Measurements from ENCODE around the gene CFAP251. TPM values are rescaled to one million over a fixed set of nuclear protein-coding genes. Genes with fewer than 3 reads are reported as not detected.

The CFAP251 gene
- total RNA-seq, 1 experiment from 2014 or later, result 3.8 TPM

DNA sequence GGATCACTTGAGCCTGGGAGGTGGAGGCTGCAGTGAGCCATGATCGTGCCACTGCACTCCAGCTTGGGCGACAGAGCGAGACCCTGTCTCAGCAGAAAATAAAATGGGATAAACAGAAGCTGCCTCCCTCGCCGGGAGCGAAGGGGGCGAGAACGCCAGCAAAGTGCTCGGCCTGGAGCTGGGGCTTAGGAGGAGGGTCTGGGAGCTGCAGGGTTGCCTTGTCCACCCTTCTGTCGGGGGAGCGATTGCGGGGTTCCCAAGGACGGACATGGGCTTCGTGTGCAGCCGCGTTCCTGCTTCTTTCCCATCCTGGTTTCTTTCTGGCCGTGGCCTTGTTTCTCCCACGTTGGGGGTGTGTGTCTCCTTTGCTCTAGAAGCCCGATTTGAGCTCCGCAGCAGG, 132.3 kb downstream of the CFAP251 start:
- H3K4me1 Mint-ChIP-seq (ENCODE audit: low read depth, unreplicated experiment), result peaks cover 9% of the 10 kb centered on the region
- intact Hi-C loops (cut with micrococcal nuclease; ENCODE audit: unreplicated experiment), result no loop called here

DNA sequence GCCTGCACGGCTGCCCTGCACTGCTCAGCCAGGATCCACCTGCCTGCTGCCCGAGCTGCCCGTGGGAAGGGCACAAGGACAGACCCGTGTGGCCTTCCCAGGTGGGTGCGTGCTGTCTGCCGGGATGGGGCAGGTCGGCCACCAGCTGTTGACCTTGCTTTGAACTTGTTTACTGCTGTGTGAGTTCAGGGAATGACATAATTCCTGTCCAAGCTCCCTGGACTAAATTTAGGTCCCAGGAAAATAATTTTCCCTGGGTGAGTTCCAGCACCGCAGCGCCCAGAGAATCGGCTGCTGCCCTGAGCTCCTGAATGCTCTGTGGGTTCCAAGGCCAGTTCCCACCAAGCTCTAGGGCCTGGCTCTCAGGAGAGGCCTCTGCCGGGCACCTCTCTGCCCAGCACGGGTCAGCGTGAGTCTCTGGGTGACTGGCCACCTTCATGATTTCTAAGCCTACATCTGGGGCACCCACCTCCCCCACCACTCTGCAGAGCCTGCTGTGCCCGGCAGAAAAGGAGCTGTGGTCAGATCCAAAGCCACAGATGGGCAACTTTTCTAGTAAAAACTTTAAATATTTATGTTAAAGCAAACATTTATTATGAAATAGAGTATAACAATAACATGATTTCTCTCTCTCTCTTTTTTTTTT, 133.0 kb downstream of the CFAP251 start:
- Mint-ChIP-seq H3K4me3 (ENCODE audit: low read depth, unreplicated experiment) (no peak overlapping the region), H3K4me1 (ENCODE audit: low read depth, unreplicated experiment) (peaks cover 9% of the 10 kb centered on the region), H3K9me3 (ENCODE audit: low read depth, unreplicated experiment) (no peaks in the 10 kb centered on the region), H3K27ac (ENCODE audit: unreplicated experiment) (no peak overlapping the region), H3K36me3 (ENCODE audit: insufficient read depth, unreplicated experiment) (peaks cover 37% of the 10 kb centered on the region), H3K27me3 (ENCODE audit: unreplicated experiment) (no peaks in the 10 kb centered on the region)
- no peak for DNase-seq
- intact Hi-C loops (cut with micrococcal nuclease; ENCODE audit: unreplicated experiment), result no loop called here
- BruUV-seq (replicated peaks), result no TSS peak
- CTCF ChIA-PET, result interaction anchor here (0.6 to 1.7 kb wide), 4 partner anchors 60 to 148 kb away, joined by 3 to 5 read pairs (median 4); no protein-coding TSS in a partner anchor
- TF ChIP-seq, protein P1, sequence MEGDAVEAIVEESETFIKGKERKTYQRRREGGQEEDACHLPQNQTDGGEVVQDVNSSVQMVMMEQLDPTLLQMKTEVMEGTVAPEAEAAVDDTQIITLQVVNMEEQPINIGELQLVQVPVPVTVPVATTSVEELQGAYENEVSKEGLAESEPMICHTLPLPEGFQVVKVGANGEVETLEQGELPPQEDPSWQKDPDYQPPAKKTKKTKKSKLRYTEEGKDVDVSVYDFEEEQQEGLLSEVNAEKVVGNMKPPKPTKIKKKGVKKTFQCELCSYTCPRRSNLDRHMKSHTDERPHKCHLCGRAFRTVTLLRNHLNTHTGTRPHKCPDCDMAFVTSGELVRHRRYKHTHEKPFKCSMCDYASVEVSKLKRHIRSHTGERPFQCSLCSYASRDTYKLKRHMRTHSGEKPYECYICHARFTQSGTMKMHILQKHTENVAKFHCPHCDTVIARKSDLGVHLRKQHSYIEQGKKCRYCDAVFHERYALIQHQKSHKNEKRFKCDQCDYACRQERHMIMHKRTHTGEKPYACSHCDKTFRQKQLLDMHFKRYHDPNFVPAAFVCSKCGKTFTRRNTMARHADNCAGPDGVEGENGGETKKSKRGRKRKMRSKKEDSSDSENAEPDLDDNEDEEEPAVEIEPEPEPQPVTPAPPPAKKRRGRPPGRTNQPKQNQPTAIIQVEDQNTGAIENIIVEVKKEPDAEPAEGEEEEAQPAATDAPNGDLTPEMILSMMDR (IDR thresholded peaks at IDR 0.05; ENCODE audit: unreplicated experiment), result no peak

More for the DNA sequence above, 132.3 kb downstream of the CFAP251 start:
- TF ChIP-seq, protein P1 (IDR thresholded peaks at IDR 0.05; ENCODE audit: unreplicated experiment), result no peak
- H3K4me3 Mint-ChIP-seq (ENCODE audit: low read depth, unreplicated experiment), result no peak overlapping the region
- H3K27ac Mint-ChIP-seq (ENCODE audit: unreplicated experiment), result no peak overlapping the region
- H3K36me3 Mint-ChIP-seq (ENCODE audit: insufficient read depth, unreplicated experiment), result peaks cover 43% of the 10 kb centered on the region
- no peaks in the 10 kb centered on the region for H3K9me3 Mint-ChIP-seq (ENCODE audit: low read depth, unreplicated experiment)
- no TSS peak for BruUV-seq (replicated peaks)
- CTCF ChIA-PET, result interaction anchor here (0.6 kb wide), 1 partner anchor 148 kb away, joined by 3 read pairs; no protein-coding TSS in a partner anchor
- no peaks in the 10 kb centered on the region for H3K27me3 Mint-ChIP-seq (ENCODE audit: unreplicated experiment)
- DNase-seq, result no peak

- no TSS peak for BruUV-seq (replicated peaks)
- intact Hi-C loops (cut with micrococcal nuclease; ENCODE audit: unreplicated experiment), result no loop called here
- TF ChIP-seq, protein P1 (IDR thresholded peaks at IDR 0.05; ENCODE audit: unreplicated experiment), result no peak
- DNase-seq, result no peak
- no peaks in the 10 kb centered on the region for H3K9me3 Mint-ChIP-seq (ENCODE audit: low read depth, unreplicated experiment)
- H3K4me3 Mint-ChIP-seq (ENCODE audit: low read depth, unreplicated experiment), result no peak overlapping the region
- H3K4me1 Mint-ChIP-seq (ENCODE audit: low read depth, unreplicated experiment), result peaks cover 9% of the 10 kb centered on the region
- H3K36me3 Mint-ChIP-seq (ENCODE audit: insufficient read depth, unreplicated experiment), result peaks cover 36% of the 10 kb centered on the region
- CTCF ChIA-PET, result interaction anchor here (0.7 to 1.7 kb wide), 3 partner anchors 59 to 71 kb away, joined by 4 to 5 read pairs (median 4); no protein-coding TSS in a partner anchor
- no peak overlapping the region for H3K27ac Mint-ChIP-seq (ENCODE audit: unreplicated experiment)
- no peaks in the 10 kb centered on the region for H3K27me3 Mint-ChIP-seq (ENCODE audit: unreplicated experiment)
These were observed 133.9 kb downstream of the CFAP251 start for GRCh38 chr12:122052285-122052684.

Other genes with a start within 250 kb of the CFAP251 start
- gene MORN3, start 248.9 kb upstream of the CFAP251 start, total RNA-seq (2022), result 0.76 and 1.2 TPM in 2 replicates
- gene TMEM120B, start 205.8 kb upstream of the CFAP251 start, total RNA-seq (2022), result 23.2 and 25.3 TPM in 2 replicates
- 73.9 and 121 TPM in 2 replicates for gene RHOF, start 124.9 kb upstream of the CFAP251 start, total RNA-seq (2022)
- gene SETD1B, start 114.6 kb upstream of the CFAP251 start, total RNA-seq (2022), result 32.2 and 33.1 TPM in 2 replicates
- gene HPD, start 59.7 kb upstream of the CFAP251 start, total RNA-seq (2022), result not detected in 2 replicates
- gene PSMD9, start 29.8 kb upstream of the CFAP251 start, total RNA-seq (2022), result 66.0 and 68.3 TPM in 2 replicates
- gene BCL7A, start 103.3 kb downstream of the CFAP251 start, total RNA-seq (2022), result 21.0 and 25.5 TPM in 2 replicates
- 55.3 and 58.7 TPM in 2 replicates for gene MLXIP, start 160.2 kb downstream of the CFAP251 start, total RNA-seq (2022)

Measured in Calu3 (cell line).